SK-N-SH treated with all-trans-retinoic acid at 6 μM for 48 hours (cell line): ENCODE data around the gene CNN1.

Experiments used
- CSDC2 ChIP-seq: fragments of 250-450 bp; sonication (Bioruptor Pico); IDR thresholded peaks from 2 replicates; pipeline ENCODE4 v1.5.0; 2020; ENCODE audit warnings: mild to moderate bottlenecking, moderate library complexity
- OSR1 ChIP-seq: fragments of 250-450 bp; sonication (Bioruptor Pico); IDR thresholded peaks from 2 replicates; pipeline ENCODE4 v1.8.0; 2022; ENCODE audit warnings: moderate library complexity, mild to moderate bottlenecking, inconsistent platforms
- ZFP3 ChIP-seq: fragments of 250-450 bp; sonication (Bioruptor Pico); IDR thresholded peaks from 2 replicates; pipeline ENCODE4 v1.5.0; 2020; ENCODE audit warnings: mild to moderate bottlenecking, moderate library complexity

DNA sequence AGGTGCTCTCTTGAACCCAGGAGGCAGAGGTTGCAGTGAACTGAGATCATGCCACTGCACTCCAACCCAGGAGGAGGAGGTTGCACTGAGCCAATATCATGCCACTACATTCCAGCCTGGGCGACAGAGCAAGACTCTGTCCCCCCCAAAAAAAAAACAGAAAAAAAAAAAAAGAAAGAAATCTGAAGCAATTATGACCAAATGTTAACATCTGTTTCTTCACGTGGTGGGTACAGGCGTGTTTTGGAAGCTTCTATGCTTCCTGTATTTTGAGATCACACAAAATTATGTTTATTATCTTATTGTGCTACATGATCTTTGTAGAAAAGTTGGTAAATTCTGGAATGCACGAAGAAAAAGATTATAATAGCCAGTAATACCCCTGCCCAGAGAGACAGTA is 41.5 kb downstream of the CNN1 start:
- TF ChIP-seq CSDC2 (CRISPR knock-in tag) (no peak), ZFP3 (CRISPR knock-in tag) (no peak), OSR1 (CRISPR knock-in tag) (no peak)
